Neural cell (in vitro differentiated cells): ENCODE data around the gene RAB7B. TPM values are rescaled to one million over a fixed set of nuclear protein-coding genes. Genes with fewer than 3 reads are reported as not detected.

ENCODE experiments used
- H2AFZ ChIP-seq: fragments of 200-600, 300-800 bp; sonication (generic), shearing (Covaris generic); 2 replicates; pipeline ENCODE4 v1.6.0; 2014; ENCODE audit warnings: low read depth, mild to moderate bottlenecking, antibody characterized with exemption, low read length, moderate library complexity
- H3F3A ChIP-seq: fragments of 200-600 bp; shearing (Covaris generic); 2 replicates; pipeline ENCODE4 v1.6.1; 2016; ENCODE audit warnings: mild to moderate bottlenecking, moderate library complexity, mixed read lengths, antibody characterized with exemption, low read length; ENCODE audit not compliant: insufficient read depth, poor library complexity, severe bottlenecking
- H3K27ac ChIP-seq: fragments of 200-600, 300-800 bp; sonication (generic), shearing (Covaris generic); 2 replicates; pipeline ENCODE4 v1.5.1; 2014; ENCODE audit warnings: mild to moderate bottlenecking, low read length, moderate library complexity
- H3K27me3 ChIP-seq: fragments of 300-800, 200-600 bp; sonication (generic), shearing (Covaris generic); 2 replicates; pipeline ENCODE4 v1.6.0; 2014; ENCODE audit warnings: mild to moderate bottlenecking, low read depth, low read length, moderate library complexity; ENCODE audit not compliant: insufficient read depth
- H3K36me3 ChIP-seq: fragments of 300-800, 200-600 bp; sonication (generic), shearing (Covaris generic); 2 replicates; pipeline ENCODE4 v1.5.1; 2014; ENCODE audit warnings: mild to moderate bottlenecking, antibody characterized with exemption, low read length, moderate library complexity; ENCODE audit not compliant: insufficient read depth
- H3K4me2 ChIP-seq: fragments of 300-800, 200-600 bp; sonication (generic), shearing (Covaris generic); 2 replicates; pipeline ENCODE4 v1.6.0; 2014; ENCODE audit warnings: mild to moderate bottlenecking, low read length
- H3K4me3 ChIP-seq: fragments of 300-800, 200-600 bp; sonication (generic), shearing (Covaris generic); 2 replicates; pipeline ENCODE4 v1.5.1; 2014; ENCODE audit warnings: mild to moderate bottlenecking, low read length, moderate library complexity
- H3K79me2 ChIP-seq: fragments of 200-600 bp; shearing (Covaris generic); replicated peaks from 2 replicates; pipeline ENCODE4 v1.6.0; 2014; ENCODE audit warnings: mild to moderate bottlenecking, low read length, moderate library complexity; ENCODE audit not compliant: insufficient read depth
- H3K9ac ChIP-seq: fragments of 300-800, 200-600 bp; sonication (generic), shearing (Covaris generic); 2 replicates; pipeline ENCODE4 v1.6.1; 2016; ENCODE audit warnings: mild to moderate bottlenecking, low read length, mixed read lengths
- H3K9me2 ChIP-seq: fragments of 200-600 bp; shearing (Covaris generic); 2 replicates; pipeline ENCODE4 v1.6.1; 2016; ENCODE audit warnings: mild to moderate bottlenecking, low read length, mixed read lengths; ENCODE audit not compliant: insufficient read depth
- H3K9me3 ChIP-seq: fragments of 200-600, 300-800 bp; sonication (generic), shearing (Covaris generic); 2 replicates; pipeline ENCODE4 v1.6.1; 2016; ENCODE audit warnings: mild to moderate bottlenecking, mixed run types, low read length, moderate library complexity, mixed read lengths
- H4K20me1 ChIP-seq: fragments of 200-600 bp; shearing (Covaris generic); 2 replicates; pipeline ENCODE4 v1.6.1; 2016; ENCODE audit warnings: mild to moderate bottlenecking, mixed run types; ENCODE audit not compliant: insufficient read depth
- EP300 ChIP-seq: fragments of 450-650 bp; conservative IDR thresholded peaks from 2 replicates; pipeline ENCODE4 v1.6.1; 2014; ENCODE audit warnings: antibody characterized with exemption, mild to moderate bottlenecking, moderate library complexity; ENCODE audit not compliant: poor library complexity, severe bottlenecking
- EZH2 ChIP-seq: fragments of 200-600, 300-800 bp; shearing (Covaris generic), sonication (generic); IDR thresholded peaks from 2 replicates; pipeline ENCODE4 v1.6.1; 2014; ENCODE audit warnings: antibody characterized with exemption, low read length, borderline replicate concordance, mild to moderate bottlenecking; ENCODE audit not compliant: insufficient read depth, poor library complexity, severe bottlenecking
- MXI1 ChIP-seq: fragments of 450-650 bp; conservative IDR thresholded peaks from 2 replicates; pipeline ENCODE4 v1.6.1; 2014; ENCODE audit warnings: antibody characterized with exemption, mild to moderate bottlenecking; ENCODE audit not compliant: poor library complexity, severe bottlenecking
- POLR2AphosphoS5 ChIP-seq: IDR thresholded peaks from 2 replicates; pipeline ENCODE4 v1.6.1; 2012
- RAD21 ChIP-seq: fragments of 450-650 bp; conservative IDR thresholded peaks from 2 replicates; pipeline ENCODE4 v1.6.1; 2014; ENCODE audit warnings: antibody characterized with exemption, mild to moderate bottlenecking, moderate library complexity
- SMC3 ChIP-seq: fragments of 450-650 bp; conservative IDR thresholded peaks from 2 replicates; pipeline ENCODE4 v1.6.1; 2014; ENCODE audit warnings: antibody characterized with exemption, mild to moderate bottlenecking, moderate library complexity; ENCODE audit not compliant: poor library complexity
- TAF1 ChIP-seq: IDR thresholded peaks from 2 replicates; pipeline ENCODE4 v1.6.1; 2012; ENCODE audit warnings: low read depth
- polyA plus RNA-seq: library from polyadenylated mRNA; depleted of rRNA; stranded (reverse); fragments of >200 nt; gene quantifications from 2 replicates; pipeline ENCODE4 v1.2.3, GENCODE V29; 2014
- TF ChIP-seq, protein P1 (sequence below): fragments of 450-650 bp; IDR thresholded peaks from 2 replicates; pipeline ENCODE4 v1.5.1; 2014; ENCODE audit warnings: antibody characterized with exemption, mild to moderate bottlenecking, moderate library complexity; ENCODE audit not compliant: poor library complexity, severe bottlenecking
- TF ChIP-seq, protein P2 (sequence below): IDR thresholded peaks from 2 replicates; pipeline ENCODE4 v1.6.1; 2012; ENCODE audit warnings: borderline replicate concordance

The RAB7B gene
- polyA plus RNA-seq, 1 donor from 2014 or later: not detected

DNA sequence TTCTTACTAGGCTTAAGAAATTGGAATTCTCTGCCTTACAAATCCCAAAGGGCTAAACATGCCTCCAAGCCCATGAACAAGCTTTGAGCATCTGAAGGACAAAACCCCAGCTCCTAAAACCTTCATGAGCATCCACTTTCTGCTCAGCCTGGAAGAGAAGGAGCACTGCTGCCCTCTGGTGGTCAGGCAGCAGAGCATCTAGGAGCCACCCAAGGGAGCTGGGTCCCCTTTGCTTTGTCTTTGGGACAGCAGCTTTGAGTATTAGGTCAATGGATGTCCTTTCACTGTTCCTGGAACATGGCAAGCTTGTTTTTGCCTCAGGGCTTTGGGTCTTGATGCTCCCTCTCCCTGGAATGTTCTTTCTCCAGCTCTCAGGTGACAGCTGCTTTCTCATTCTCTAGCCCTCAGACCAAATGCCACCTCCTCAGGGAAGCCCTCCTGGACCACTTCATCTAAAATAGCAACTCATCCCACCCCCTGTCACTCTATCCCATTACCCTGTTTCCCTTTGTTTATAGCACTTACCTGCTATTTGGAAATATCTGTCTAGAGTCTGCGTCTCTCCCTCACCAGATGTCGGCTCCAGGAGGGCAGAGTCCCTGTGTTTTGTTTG is 25.7 kb downstream of the RAB7B start:
- H3K9me3 ChIP-seq: no peaks in the 10 kb centered on the region
- no peaks in the 10 kb centered on the region for H3K79me2 ChIP-seq
- no peaks in the 10 kb centered on the region for H3K36me3 ChIP-seq
- H3K9me2 ChIP-seq: no peaks in the 10 kb centered on the region
- H2AFZ ChIP-seq: no peak overlapping the region
- no peaks in the 10 kb centered on the region for H3F3A ChIP-seq
- H4K20me1 ChIP-seq: no peaks in the 10 kb centered on the region
- no peak overlapping the region for H3K9ac ChIP-seq
- TF ChIP-seq SMC3 (peak; percentile 93), MXI1 (no peak), RAD21 (peak; percentile 90)
- TF ChIP-seq, protein P1, sequence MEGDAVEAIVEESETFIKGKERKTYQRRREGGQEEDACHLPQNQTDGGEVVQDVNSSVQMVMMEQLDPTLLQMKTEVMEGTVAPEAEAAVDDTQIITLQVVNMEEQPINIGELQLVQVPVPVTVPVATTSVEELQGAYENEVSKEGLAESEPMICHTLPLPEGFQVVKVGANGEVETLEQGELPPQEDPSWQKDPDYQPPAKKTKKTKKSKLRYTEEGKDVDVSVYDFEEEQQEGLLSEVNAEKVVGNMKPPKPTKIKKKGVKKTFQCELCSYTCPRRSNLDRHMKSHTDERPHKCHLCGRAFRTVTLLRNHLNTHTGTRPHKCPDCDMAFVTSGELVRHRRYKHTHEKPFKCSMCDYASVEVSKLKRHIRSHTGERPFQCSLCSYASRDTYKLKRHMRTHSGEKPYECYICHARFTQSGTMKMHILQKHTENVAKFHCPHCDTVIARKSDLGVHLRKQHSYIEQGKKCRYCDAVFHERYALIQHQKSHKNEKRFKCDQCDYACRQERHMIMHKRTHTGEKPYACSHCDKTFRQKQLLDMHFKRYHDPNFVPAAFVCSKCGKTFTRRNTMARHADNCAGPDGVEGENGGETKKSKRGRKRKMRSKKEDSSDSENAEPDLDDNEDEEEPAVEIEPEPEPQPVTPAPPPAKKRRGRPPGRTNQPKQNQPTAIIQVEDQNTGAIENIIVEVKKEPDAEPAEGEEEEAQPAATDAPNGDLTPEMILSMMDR: peak; percentile 91
- H3K4me3 ChIP-seq: no peak overlapping the region
- H3K27me3 ChIP-seq: no peaks in the 10 kb centered on the region
- H3K27ac ChIP-seq: no peak overlapping the region
- H3K4me2 ChIP-seq: no peak overlapping the region

DNA sequence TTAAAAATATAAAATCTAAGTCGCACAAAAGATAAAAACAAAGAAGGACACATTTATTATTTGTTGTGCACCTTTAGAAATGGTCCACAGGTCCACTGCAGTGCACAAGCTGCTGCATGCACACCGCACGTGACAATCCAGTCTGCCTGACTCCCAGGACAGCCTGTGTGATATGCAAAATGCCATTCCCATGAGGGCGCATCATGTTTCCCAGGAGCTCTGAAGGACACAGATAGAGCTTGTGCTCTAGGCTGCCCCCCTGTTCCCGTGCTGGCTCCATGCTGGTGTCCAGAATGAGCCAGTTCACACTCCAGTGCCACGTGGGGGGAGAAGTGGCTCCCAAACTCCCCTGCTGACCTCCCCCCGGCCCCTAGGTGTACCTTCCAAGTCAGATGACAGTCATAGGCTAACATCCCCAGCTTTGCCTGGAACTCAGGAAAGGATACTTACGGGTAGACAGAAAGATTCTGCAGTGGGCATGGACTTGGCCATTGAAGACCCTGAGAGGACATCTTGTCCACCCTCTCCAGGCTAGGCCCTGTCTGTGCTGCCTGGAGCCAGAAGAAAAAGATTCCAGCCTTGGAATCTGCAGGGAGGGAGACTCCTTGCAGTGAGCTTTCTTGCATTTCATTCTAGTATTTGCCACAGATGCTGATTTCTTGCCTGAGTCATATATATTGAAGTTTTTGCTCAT is 26.3 kb downstream of the RAB7B start:
- no peaks in the 10 kb centered on the region for H3F3A ChIP-seq
- no peak for TF ChIP-seq MXI1
- no peak for TF ChIP-seq EP300
- TF ChIP-seq POLR2AphosphoS5: no peak
- no peak for TF ChIP-seq TAF1
- TF ChIP-seq, protein P2, sequence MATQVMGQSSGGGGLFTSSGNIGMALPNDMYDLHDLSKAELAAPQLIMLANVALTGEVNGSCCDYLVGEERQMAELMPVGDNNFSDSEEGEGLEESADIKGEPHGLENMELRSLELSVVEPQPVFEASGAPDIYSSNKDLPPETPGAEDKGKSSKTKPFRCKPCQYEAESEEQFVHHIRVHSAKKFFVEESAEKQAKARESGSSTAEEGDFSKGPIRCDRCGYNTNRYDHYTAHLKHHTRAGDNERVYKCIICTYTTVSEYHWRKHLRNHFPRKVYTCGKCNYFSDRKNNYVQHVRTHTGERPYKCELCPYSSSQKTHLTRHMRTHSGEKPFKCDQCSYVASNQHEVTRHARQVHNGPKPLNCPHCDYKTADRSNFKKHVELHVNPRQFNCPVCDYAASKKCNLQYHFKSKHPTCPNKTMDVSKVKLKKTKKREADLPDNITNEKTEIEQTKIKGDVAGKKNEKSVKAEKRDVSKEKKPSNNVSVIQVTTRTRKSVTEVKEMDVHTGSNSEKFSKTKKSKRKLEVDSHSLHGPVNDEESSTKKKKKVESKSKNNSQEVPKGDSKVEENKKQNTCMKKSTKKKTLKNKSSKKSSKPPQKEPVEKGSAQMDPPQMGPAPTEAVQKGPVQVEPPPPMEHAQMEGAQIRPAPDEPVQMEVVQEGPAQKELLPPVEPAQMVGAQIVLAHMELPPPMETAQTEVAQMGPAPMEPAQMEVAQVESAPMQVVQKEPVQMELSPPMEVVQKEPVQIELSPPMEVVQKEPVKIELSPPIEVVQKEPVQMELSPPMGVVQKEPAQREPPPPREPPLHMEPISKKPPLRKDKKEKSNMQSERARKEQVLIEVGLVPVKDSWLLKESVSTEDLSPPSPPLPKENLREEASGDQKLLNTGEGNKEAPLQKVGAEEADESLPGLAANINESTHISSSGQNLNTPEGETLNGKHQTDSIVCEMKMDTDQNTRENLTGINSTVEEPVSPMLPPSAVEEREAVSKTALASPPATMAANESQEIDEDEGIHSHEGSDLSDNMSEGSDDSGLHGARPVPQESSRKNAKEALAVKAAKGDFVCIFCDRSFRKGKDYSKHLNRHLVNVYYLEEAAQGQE: no peak
- TF ChIP-seq SMC3: no peak
- no peak for TF ChIP-seq EZH2
- TF ChIP-seq, protein P1: no peak
- TF ChIP-seq RAD21: no peak
- no peaks in the 10 kb centered on the region for H3K9me2 ChIP-seq
- no peaks in the 10 kb centered on the region for H3K36me3 ChIP-seq
- no peaks in the 10 kb centered on the region for H4K20me1 ChIP-seq
- H3K4me3 ChIP-seq: no peak overlapping the region
- no peak overlapping the region for H2AFZ ChIP-seq
- no peak overlapping the region for H3K9ac ChIP-seq
- no peaks in the 10 kb centered on the region for H3K9me3 ChIP-seq
- H3K27me3 ChIP-seq: no peaks in the 10 kb centered on the region
- no peak overlapping the region for H3K27ac ChIP-seq
- no peaks in the 10 kb centered on the region for H3K79me2 ChIP-seq
- no peak overlapping the region for H3K4me2 ChIP-seq
